K562 (cell line): ENCODE data around the gene RHPN2. TPM values are rescaled to one million over a fixed set of nuclear protein-coding genes. Genes with fewer than 3 reads are reported as not detected.

Experiments used
- ATAC-seq: fragments of 200-7000 bp; cut with Tn5 transposase; 3 replicates; pipeline ENCODE4 v1.9.1; 2020; ENCODE audit warnings: moderate library complexity
- BruUV-seq: library from RNA; stranded (reverse); fragments of 400-500 nt; replicated peaks from 2 replicates; lab custom pipeline; 2021; lab: Mats Ljungman, UMichigan
- CTCF ChIA-PET: fragments of 300-600 bp; formaldehyde crosslinking; extraction: SDS; loops from one replicate; lab custom pipeline; 2021; ENCODE audit warnings: low intra/inter-chr PET ratio; lab: Yijun Ruan, JAX
- POLR2A ChIA-PET: fragments of 300-600, 350-650 bp; sonication (Branson Sonifier 250); formaldehyde crosslinking; extraction: SDS; loops from one replicate; lab custom pipeline; 2021; ENCODE audit warnings: antibody characterized with exemption, inconsistent platforms; lab: Yijun Ruan, JAX
- DNase-seq, 4 experiments: peaks; one replicate each; pipeline versions ENCODE4 v3.0.0 to v3.0.0-alpha.2; 2011 to 2018; ENCODE audit warnings: low spot score in 3 of 4, mixed read lengths in 3 of 4; ENCODE audit errors: extremely low read depth in 1 of 4
- FAIRE-seq: peaks from 2 replicates; lab custom pipeline; 2011; peaks lifted over from hg19 to GRCh38; lab: Jason Lieb, UNC
- H2AFZ ChIP-seq: 2 replicates; pipeline ENCODE4 v1.6.0; 2011; ENCODE audit warnings: low read depth, low read length, control low read depth, inconsistent platforms
- H3K27ac ChIP-seq: fragments of 200-600 bp; 3 replicates; pipeline ENCODE4 v1.8.0; 2011; ENCODE audit warnings: low read depth, mild to moderate bottlenecking, control low read depth, inconsistent platforms, low read length, moderate library complexity, mixed read lengths; ENCODE audit errors: extremely low read depth
- H3K27me3 ChIP-seq, 2 experiments: fragments of 300-600 bp in 1 of 2; 2 replicates in 1 of 2; 3 replicates in 1 of 2; pipeline versions ENCODE4 v1.6.0 to v1.8.0; 2011; ENCODE audit warnings: inconsistent platforms in 2 of 2, low read length in 2 of 2, mild to moderate bottlenecking in 1 of 2, mixed read lengths in 1 of 2, moderate library complexity in 1 of 2; ENCODE audit not compliant: control insufficient read depth in 2 of 2, insufficient read depth in 2 of 2
- H3K36me3 ChIP-seq: fragments of 300-600 bp; 3 replicates; pipeline ENCODE4 v1.8.0; 2011; ENCODE audit warnings: mild to moderate bottlenecking, low read length, inconsistent platforms; ENCODE audit not compliant: control insufficient read depth, insufficient read depth
- H3K4me1 ChIP-seq, 2 experiments: fragments of 200-600 bp in 1 of 2; replicated peaks in 1 of 2; 2 replicates in 1 of 2; 3 replicates in 1 of 2; pipeline versions ENCODE4 v1.5.1 to v1.8.0; 2011; ENCODE audit warnings: inconsistent platforms in 2 of 2, low read length in 2 of 2, mild to moderate bottlenecking in 1 of 2, mixed read lengths in 1 of 2, moderate library complexity in 1 of 2; ENCODE audit not compliant: control insufficient read depth in 2 of 2, insufficient read depth in 2 of 2
- H3K4me2 ChIP-seq: 2 replicates; pipeline ENCODE4 v1.6.1; 2011; ENCODE audit warnings: low read length, control low read depth, inconsistent platforms, mixed read lengths; ENCODE audit not compliant: insufficient read depth
- H3K4me3 ChIP-seq: fragments of 200-600 bp; sonication (generic), shearing (Covaris generic); 2 replicates; pipeline ENCODE4 v1.5.1; 2016; ENCODE audit warnings: control low read depth, inconsistent platforms
- H3K79me2 ChIP-seq: fragments of 200-600 bp; 3 replicates; pipeline ENCODE4 v1.8.0; 2011; ENCODE audit warnings: low read length, inconsistent platforms; ENCODE audit not compliant: control insufficient read depth, insufficient read depth
- H3K9ac ChIP-seq, 2 experiments: 2 replicates each; pipeline versions ENCODE4 v1.6.0 to v1.6.1; 2011; ENCODE audit warnings: low read depth in 2 of 2, low read length in 2 of 2, control low read depth in 1 of 2, inconsistent platforms in 1 of 2, mild to moderate bottlenecking in 1 of 2, mixed read lengths in 1 of 2; ENCODE audit not compliant: insufficient read depth in 1 of 2
- H3K9me1 ChIP-seq: one replicate; pipeline ENCODE4 v1.6.0; 2011; ENCODE audit warnings: inconsistent platforms, mild to moderate bottlenecking, low read length, moderate library complexity; ENCODE audit not compliant: control insufficient read depth, insufficient read depth
- H3K9me3 ChIP-seq: replicated peaks from 2 replicates; pipeline ENCODE4 v1.5.1; 2011; ENCODE audit warnings: low read depth, low read length, inconsistent platforms; ENCODE audit not compliant: control insufficient read depth, insufficient read depth
- H4K20me1 ChIP-seq: replicated peaks from 2 replicates; pipeline ENCODE4 v1.6.1; 2011; ENCODE audit warnings: low read length, inconsistent platforms, mixed read lengths; ENCODE audit not compliant: control insufficient read depth, insufficient read depth
- ATF3 ChIP-seq, 2 experiments: fragments of 450-650 bp in 1 of 2; sonication (generic) in 1 of 2; formaldehyde crosslinking in 1 of 2; IDR thresholded peaks in 1 of 2; conservative IDR thresholded peaks in 1 of 2; 2 replicates each; pipeline versions ENCODE4 v1.6.1 to v1.8.1; 2016 to 2023; ENCODE audit warnings: mild to moderate bottlenecking in 2 of 2, moderate library complexity in 2 of 2, inconsistent platforms in 1 of 2, missing genetic modification reagents in 1 of 2
- ATF7 ChIP-seq: fragments of 450-650 bp; IDR thresholded peaks from 2 replicates; pipeline ENCODE4 v1.7.1; 2014; ENCODE audit warnings: mild to moderate bottlenecking, moderate library complexity
- JUN ChIP-seq, 2 experiments: sonication (generic) in 1 of 2; formaldehyde crosslinking in 1 of 2; IDR thresholded peaks; 2 replicates each; pipeline versions ENCODE4 v1.6.1 to v1.8.0; 2012 to 2022; ENCODE audit warnings: borderline replicate concordance in 2 of 2, mild to moderate bottlenecking in 2 of 2, improper control_type of control experiment in 1 of 2, low read depth in 1 of 2, low read length in 1 of 2, missing genetic modification reagents in 1 of 2
- KAT8 ChIP-seq: fragments of 450-650 bp; IDR thresholded peaks from 2 replicates; pipeline ENCODE4 v1.6.1; 2016; ENCODE audit warnings: low read depth, mild to moderate bottlenecking
- PCBP2 ChIP-seq: fragments of 200-400 bp; formaldehyde crosslinking; IDR thresholded peaks from 2 replicates; pipeline ENCODE4 v1.6.1; 2018; ENCODE audit warnings: low read length, low read depth, mild to moderate bottlenecking, moderate library complexity; ENCODE audit not compliant: poor library complexity, severe bottlenecking
- SIN3B ChIP-seq: fragments of 450-650 bp; IDR thresholded peaks from 2 replicates; pipeline ENCODE4 v1.6.1; 2017; ENCODE audit warnings: low read depth, mild to moderate bottlenecking, moderate library complexity
- ZNF707 ChIP-seq: fragments of 250-450 bp; sonication (Bioruptor Pico); conservative IDR thresholded peaks from 2 replicates; pipeline ENCODE4 v1.8.0; 2022; ENCODE audit warnings: inconsistent platforms, mild to moderate bottlenecking, moderate library complexity
- ZNF764 ChIP-seq: fragments of 250-450 bp; sonication (Bioruptor Pico); IDR thresholded peaks from 2 replicates; pipeline ENCODE4 v1.4.0; 2020; ENCODE audit warnings: low read depth, mild to moderate bottlenecking, moderate library complexity
- WGBS: fragments of 100-300 bp; shearing (Covaris generic); methylation state at CpG from one replicate; pipeline ENCODE4 v1.1.6; 2016; ENCODE audit warnings: low coverage, mixed read lengths; ENCODE audit not compliant: insufficient coverage; ENCODE audit errors: missing lambda C conversion rate; 5-methylcytosine and 5-hydroxymethylcytosine counted together
- in situ Hi-C: fragments of 300-500 bp; cut with MboI; formaldehyde crosslinking; loops from 4 replicates; pipeline ENCODE4 v1.15.0; 2018; ENCODE audit warnings: inconsistent platforms, mixed read lengths
- intact Hi-C: fragments of 100-400 bp; cut with micrococcal nuclease; formaldehyde crosslinking; loops from 2 replicates; pipeline ENCODE4 v1.14.2; 2022
- polyA plus RNA-seq, 8 experiments: library from polyadenylated mRNA; depleted of rRNA in 4 of 8; stranded (reverse) in 5 of 8; unstranded in 3 of 8; fragments of >200 nt; fragmentation: Nextera tagmentation in 2 of 8; fragmentation: Illumina TruSeq in 1 of 8; extraction: Ambion mirVana in 2 of 8; extraction: Trizol in 1 of 8; gene quantifications; 2 replicates each; pipeline versions ENCODE4 v1.2.1 to v1.2.3, GENCODE V29; 2011 to 2014; ENCODE audit warnings: inconsistent platforms in 1 of 8, missing spikeins in 1 of 8
- total RNA-seq, 7 experiments: library from RNA; depleted of rRNA in 6 of 7; stranded (reverse); fragments of >200 nt in 6 of 7; fragmentation: Illumina TruSeq in 2 of 7; extraction: Trizol in 2 of 7; gene quantifications; 2 replicates each; pipeline versions ENCODE4 v1.2.1 to v1.2.3, GENCODE V29; 2011 to 2021; ENCODE audit warnings: low replicate concordance in 1 of 7

RHPN2 gene
- total and polyA plus RNA-seq, 9 of the 15 experiments (the other 6 are each of a cell fraction or from before 2014, with no cell fraction given), result 0.63 to 9.9 (median 3.2) TPM

- ChIA-PET CTCF (interaction anchor here (0.5 kb wide), 1 partner anchor 25 kb away, joined by 4 read pairs; no protein-coding TSS in a partner anchor), POLR2A (interaction anchor here (0.6 to 1.2 kb wide), 2 partner anchors 25 to 68 kb away, joined by 3 to 4 read pairs; no protein-coding TSS in a partner anchor)
- ATAC-seq (no peak), FAIRE-seq (no peak)
- Histone ChIP-seq H3K9me1 (peaks cover 8% of the 10 kb centered on the region), H3K27ac (no peak overlapping the region), H3K9ac (no peak overlapping the region), H3K4me1 (peaks cover 8 to 12% of the 10 kb centered on the region in 2 experiments; a peak in 3 of 5 replicates), H4K20me1 (0 out of 2 replicates have a peak, but pooled peaks cover 5% of the 10 kb centered on the region), H3K79me2 (no peaks in the 10 kb centered on the region), H3K36me3 (peaks cover 54% of the 10 kb centered on the region), H3K4me2 (no peak overlapping the region), H2AFZ (no peak overlapping the region)
- in situ Hi-C loops (no loop called here), intact Hi-C loops (no loop called here)
- no peak for TF ChIP-seq JUN (IDR thresholded peaks at IDR 0.05; ENCODE audit: borderline replicate concordance, low read depth, low read length)
- TF ChIP-seq JUN (CRISPR knock-in tag; IDR thresholded peaks at IDR 0.05; ENCODE audit: borderline replicate concordance), result no peak
- TF ChIP-seq PCBP2, result no peak
- TF ChIP-seq ATF3 (IDR thresholded peaks at IDR 0.05), result peak; percentile 67
- TF ChIP-seq ATF3 (CRISPR knock-in tag; conservative IDR thresholded peaks at IDR 0.05), result no peak
- no peak for TF ChIP-seq KAT8
- TF ChIP-seq ATF7, result peak; percentile 76; the same call in 1 of the 2 replicates
- TF ChIP-seq SIN3B, result no peak
- no peak for TF ChIP-seq ZNF764 (CRISPR knock-in tag)
- no peak for TF ChIP-seq ZNF707 (CRISPR knock-in tag)
- TF ChIP-seq, all 486 proteins: peak for 2
- 68% methylated on average over 3 of the region's 3 CpGs for WGBS
- no peak for DNase-seq
- Histone ChIP-seq H3K4me3 (no peak overlapping the region), H3K27me3 (no peaks in the 10 kb centered on the region), H3K9me3 (no peaks in the 10 kb centered on the region)
- no TSS peak for BruUV-seq
Observed at GRCh38 chr19:33090179-33090578, 25.5 kb upstream of the RHPN2 start.
